Stimulated activated naive CD8-positive, alpha-beta T cell treated with anti-CD3 and anti-CD28 coated beads, Interleukin-15, Interleukin-2, amounts not matched to agents 100 U/mL and 50 U/mL, for 24 hours (primary cell): ENCODE results near the gene MCM6.
A peak's percentile ranks its signal among the peaks of the same experiment; 100 is the strongest.

Experiments used
- ATAC-seq: fragments of 150-1000 bp; cut with Tn5 transposase; one replicate; pipeline ENCODE4 v1.10.0; 2021
- DNase-seq: peaks from one replicate; pipeline ENCODE4 v3.0.0; 2021

Gene MCM6

DNA sequence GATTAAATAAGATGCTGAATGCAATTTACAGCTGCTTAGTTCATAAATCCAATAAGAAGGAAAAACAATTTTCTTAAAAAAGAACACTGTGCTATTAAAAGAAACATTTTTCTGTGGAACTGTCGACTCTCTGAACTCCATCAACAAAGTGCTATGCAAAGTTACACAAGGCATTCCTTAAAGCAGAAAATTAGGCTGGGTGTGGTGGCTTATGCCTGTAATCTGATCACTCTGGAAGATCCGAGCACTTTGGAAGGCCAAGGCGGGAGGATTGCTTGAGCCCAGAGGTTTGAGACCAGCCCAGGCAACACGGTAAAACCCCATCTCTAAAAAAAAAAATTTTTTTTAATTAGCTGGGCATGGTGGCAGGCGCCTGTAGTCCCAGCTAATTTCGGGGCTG is 13.0 kb downstream of the MCM6 start:
- ATAC-seq (no peak), DNase-seq (no peak)

DNA sequence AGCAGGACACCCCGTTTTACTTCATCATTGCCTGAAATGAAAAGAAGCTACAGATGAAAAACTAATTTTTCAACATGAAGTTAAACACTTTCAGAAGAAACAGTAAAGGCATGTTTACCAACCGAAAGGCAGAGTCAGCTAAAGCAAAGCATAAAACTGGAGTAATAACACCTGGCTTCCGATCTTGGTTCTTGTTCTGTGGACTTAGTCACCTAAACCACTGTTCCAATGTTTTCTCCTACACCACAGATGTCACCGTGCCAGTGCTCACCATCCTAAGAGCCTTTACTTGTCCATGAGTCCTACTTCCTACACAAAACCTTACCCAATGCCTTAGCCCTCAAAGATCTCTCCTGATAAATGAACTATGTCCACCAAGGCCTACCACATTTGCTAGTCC is 13.5 kb downstream of the MCM6 start:
- no peak for ATAC-seq
- no peak for DNase-seq

DNA sequence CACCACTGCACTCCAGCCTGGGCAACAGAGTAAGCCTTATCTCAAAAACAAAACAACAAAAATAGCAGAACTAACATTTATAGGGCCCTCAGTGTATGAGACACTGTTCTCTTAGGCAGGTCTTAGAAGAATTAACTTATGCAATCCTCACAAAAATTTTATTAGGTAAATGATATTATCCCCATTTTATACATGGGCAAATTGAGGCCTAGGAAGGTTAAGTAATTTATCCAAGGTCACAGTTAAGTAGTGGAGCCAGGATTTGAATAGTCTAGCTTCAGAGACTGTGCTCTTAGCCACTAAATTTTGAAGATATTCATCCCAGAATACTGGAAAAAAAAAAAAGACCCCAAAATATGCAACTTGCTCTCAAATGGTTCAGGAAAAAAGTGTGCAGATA is 22.8 kb downstream of the MCM6 start:
- ATAC-seq, result no peak

DNA sequence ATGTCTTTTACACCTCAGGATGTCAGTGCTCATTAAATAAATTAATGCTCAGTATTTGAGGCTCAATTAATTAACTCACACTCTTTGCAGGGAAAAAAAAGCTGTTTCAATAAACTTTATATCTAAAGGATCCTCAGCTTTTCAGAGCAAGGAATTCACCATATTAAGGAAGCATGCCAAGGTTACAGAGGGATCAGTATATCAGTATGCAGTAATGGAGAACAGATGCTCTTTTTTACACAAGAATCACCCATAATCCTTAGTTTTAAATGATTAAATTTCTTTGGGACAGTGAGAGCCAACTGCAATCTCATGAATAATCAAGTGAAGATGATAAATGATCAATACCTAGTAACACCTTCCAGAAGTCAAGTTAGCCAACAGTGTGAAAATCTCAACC is 24.4 kb downstream of the MCM6 start:
- DNase-seq (no peak), ATAC-seq (no peak)

More for the DNA sequence above, 22.8 kb downstream of the MCM6 start:
- DNase-seq, result no peak

DNA sequence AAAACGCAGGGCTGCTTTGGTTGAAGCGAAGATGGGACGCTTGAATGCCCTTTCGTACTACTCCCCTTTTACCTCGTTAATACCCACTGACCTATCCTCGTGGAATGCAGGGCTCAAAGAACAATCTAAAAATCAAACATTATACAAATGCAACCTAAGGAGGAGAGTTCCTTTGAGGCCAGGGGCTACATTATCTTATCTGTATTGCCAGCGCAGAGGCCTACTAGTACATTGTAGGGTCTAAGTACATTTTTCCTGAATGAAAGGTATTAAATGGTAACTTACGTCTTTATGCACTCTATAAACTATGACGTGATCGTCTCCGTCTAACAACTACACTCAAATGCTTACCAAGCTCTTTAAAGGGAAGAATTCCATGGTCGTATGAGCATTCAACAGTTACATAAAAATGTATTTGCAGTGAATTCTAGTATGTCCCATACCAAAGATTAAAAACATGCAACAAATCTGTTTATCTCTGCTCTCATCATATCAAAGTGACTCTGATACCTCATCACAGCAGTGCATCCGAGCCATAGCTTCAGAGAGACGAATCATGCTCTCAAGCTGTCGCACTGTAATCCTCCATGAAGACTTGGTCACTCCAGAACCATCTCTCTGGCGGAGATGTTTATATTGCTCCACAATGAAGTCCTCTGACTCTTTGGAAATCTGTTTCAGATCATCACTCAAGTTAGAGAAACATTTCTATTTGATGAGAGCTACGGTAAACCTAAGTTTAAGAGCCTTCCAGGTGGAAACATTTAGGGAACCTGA is 25.2 kb downstream of the MCM6 start:
- ATAC-seq (no peak), DNase-seq (no peak)

DNA sequence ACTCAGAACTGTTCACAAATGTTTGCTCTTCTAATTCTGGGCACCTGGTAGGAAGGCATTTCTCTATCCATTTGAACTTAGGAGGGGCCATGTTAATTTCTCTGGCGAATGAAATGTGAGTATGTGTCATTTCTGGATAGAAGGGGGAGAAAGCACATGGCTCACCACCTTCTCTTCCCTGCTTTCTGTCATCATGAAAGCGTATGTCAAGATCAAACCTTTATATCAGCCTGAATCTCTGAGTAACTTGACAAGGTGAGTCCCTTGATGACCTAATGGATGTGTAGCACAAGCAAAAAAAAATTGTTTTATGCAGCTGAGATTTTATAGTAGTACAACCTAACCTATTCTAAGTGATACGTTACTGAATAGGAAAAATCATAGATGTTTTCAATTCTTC is 27.2 kb downstream of the MCM6 start:
- ATAC-seq (no peak), DNase-seq (no peak)

DNA sequence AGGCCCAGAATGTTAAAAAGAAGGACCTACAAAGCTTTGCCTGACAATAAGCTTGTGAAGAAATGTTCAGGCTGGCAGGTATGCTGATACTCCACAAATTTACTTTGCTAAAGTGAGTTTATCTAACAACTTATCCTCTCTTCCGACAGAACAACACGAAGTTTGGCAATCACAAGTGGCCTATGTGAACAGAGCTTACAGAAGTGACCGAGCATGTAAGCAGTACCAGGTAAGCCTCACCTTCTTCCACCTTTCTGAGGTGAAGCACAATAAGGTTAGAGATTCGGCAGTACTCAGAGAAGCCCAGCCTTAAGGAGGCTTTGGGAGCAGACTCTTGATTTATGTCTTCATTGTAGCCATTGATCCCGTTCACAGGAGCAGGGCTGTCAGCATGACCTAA is 30.2 kb downstream of the MCM6 start:
- ATAC-seq, result no peak

DNA sequence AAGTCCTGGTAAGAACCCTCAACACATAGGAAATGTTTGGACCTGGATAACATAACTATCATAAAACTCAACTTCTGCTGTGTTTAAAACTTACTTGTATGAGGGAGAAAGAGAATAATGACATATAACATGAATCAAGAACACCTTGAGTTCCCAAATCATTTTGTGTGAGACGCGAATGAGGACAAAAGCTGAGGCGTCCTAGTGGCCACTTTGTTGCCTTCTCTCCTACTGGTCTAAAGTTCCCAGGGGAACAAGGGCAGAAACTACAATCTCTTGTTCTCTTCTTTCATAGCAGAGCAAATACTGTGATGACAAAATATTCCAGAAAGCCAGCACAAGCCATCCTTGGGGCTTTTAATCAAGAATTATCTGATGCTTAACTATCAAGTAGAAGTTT is 31.0 kb downstream of the MCM6 start:
- ATAC-seq, result no peak
- DNase-seq, result no peak

More for the DNA sequence above, 30.2 kb downstream of the MCM6 start:
- DNase-seq, result no peak

DNA sequence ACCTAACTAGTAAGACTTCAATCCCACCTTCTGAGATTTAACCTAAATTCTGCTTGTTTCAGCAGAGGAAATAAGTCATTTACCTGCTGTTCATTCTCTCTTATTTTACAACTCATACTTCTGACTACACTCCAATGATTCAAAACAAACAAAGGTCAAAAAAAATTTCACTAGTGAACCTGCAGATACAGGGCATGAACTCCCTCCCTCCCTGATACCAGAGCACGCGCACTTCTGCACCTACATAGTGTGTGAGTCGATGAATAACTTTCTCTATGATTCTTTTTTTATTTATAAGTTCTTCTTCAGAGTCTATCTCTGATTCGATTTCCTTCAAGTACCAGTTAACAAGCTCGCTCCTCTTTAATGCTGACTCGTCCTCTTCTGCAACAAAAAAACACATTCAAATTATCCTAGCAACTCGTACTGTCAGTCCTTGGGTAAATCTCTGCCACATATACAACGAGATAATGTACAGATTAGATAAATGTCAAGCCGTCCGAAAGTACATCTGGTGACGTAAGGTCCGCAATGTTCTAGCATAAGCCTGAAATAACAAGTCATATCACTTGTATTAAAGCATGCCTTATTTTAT is 31.8 kb downstream of the MCM6 start:
- ATAC-seq (no peak), DNase-seq (no peak)

DNA sequence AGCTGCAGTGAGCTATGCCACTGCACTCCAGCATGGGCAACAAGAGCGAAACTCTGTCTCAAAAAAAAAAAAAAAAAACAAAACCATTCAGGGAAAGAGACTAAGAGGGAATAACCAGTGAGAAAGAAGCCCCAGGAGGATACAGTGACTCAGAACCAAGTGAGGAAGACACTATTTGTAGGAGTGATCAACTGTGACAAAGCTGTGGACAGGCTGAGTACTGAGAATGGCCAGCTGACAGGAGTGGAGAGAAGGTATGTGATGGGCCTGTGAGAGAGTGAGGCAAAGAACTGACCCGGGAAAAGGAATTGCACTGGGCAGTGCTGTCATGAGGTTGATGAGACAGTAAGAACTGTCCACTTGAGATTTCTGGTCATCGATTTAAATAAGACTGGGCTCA is 32.6 kb downstream of the MCM6 start:
- ATAC-seq (no peak), DNase-seq (no peak)

DNA sequence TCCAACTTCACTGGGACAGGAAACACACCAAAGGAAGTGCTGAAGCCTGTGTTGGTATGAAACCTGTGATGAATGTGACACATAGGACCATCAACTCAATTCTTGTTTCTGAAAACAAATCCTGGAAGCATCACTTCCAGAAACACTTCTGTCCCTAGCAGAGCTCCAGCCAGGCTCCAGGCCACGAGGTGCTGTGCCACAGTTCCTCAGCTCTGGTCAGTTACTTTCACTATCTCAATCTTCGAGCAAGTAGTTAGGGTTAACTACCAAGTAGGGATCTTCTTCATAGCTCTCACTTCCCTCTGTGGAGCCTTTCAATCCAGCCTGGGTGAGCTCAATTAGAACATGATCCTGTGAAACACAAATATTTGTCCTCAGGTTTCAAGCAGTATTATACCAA is 35.6 kb downstream of the MCM6 start:
- DNase-seq (no peak), ATAC-seq (peak; percentile 40)

DNA sequence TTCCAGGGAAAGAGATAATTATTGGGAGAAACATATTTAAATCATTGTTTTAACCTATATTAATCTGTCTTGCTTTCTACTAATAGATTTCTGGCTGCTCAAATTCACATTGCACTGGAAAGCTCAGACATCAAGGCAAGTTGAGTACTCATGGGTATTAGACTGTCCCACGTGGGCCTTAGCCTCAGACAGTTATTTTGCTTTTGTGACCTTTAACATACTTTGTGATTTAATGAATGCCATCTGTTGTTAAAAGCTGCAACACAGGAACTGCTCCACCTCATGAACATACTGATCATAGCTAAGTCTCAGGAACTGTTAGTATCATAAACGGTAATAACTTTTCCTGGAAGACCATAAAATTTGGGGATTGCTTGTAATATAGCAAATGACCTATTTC is 36.5 kb downstream of the MCM6 start:
- DNase-seq (no peak), ATAC-seq (no peak)

DNA sequence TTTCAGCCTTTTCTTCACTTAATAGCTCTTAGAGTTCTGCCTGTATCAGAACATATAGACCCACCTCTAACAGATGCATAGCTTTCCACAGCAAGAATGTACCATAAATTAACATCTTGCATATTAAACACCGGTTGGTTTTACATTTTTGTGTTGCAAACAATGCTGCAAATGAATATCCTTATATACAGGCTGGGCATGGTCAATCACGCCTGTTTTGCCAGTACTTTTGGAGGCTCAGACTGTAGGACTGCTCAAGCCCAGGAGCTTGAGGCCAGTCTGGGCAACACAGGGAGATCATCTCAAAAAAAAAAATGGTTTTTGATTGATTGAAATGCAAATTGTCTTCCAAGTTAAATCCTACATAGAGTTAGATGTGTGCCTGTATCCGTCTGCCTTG is 37.7 kb downstream of the MCM6 start:
- ATAC-seq (no peak), DNase-seq (no peak)

DNA sequence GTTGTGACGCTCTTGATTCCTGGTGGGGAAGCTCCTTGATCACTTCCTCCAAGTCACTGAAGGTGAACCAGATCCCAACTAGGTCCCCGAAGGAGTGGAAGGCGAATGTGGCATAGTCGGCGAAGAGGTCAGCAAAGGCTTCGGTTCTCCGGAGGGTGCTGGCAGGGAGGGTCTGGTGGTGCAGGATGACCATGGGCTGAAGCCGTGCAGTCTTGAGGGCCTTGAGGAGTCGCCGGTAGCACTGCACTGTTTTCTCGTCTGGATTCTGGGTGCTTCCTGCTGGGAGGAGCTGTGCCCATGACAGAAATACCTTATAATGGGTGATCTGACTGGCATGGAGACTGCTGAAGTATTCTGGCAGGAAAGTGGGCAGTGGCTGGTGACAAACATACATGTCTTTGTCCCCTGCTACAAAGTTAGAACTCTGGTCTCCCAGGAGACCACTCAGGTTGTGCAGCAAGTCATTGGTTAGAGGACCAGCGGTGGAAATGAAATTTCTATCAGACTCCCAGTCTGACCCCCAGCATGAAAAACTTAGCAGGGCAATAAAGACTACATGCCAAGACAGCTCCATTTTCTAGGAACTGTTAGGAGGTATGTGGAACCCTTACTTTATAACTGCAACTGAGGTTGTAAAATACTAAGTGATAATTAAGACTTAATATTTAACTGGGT is 39.5 kb downstream of the MCM6 start, which contains the start of gene LCT:
TSS of gene LCT (minus strand) at position 589 of the 675 bp plus-strand sequence. CDS start at position 574, 15 bp downstream.
- ATAC-seq (no peak), DNase-seq (no peak)

DNA sequence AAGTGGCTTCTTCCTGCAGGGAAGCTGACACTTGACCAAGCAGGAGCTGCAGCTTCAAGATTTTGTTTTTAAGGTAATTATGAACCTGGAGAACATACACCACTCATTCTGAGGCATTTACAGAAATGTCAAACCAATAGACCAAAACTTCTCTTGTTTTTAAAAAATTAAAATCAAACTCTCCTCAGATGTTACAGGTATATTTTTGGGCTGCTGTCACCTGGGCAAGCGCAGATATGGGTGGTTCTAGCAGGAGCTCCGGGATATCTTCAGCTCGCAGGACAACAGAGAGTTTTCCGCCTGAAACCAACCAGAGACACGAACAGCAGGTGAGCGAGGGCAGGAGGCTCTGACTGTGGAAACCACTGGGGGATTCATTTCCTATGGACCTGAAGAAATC is 43.4 kb downstream of the MCM6 start:
- ATAC-seq (no peak), DNase-seq (no peak)

DNA sequence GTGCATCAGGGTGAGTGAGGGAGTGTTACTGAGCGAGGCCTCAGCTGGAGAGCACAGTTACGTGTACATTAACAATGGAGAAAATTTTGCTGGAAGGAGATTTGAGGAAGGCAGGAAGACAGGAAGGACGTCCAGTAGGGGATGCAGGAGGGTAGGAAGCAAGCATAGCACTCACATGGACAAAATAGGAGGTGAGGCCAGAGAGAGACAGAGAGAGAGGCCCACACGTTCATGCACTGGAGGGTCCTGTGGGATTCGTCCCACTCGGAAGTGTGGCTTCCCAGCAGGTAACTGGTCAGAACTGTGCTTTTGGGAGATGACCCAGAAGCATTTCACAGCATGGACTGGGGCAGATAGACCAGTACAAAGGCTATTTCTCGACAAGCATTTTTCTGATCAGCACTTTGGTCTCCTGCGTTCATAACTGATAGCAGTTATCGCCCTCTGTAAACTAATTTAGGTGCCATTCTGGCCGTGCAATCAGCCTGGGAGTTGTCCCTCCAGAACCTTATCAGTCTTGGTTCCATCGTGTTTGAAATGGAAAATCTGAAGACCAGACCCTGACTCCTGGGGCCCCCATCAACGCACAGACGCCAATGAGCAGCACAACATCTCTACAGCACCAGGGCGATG is 44.9 kb downstream of the MCM6 start:
- no peak for ATAC-seq
- no peak for DNase-seq

DNA sequence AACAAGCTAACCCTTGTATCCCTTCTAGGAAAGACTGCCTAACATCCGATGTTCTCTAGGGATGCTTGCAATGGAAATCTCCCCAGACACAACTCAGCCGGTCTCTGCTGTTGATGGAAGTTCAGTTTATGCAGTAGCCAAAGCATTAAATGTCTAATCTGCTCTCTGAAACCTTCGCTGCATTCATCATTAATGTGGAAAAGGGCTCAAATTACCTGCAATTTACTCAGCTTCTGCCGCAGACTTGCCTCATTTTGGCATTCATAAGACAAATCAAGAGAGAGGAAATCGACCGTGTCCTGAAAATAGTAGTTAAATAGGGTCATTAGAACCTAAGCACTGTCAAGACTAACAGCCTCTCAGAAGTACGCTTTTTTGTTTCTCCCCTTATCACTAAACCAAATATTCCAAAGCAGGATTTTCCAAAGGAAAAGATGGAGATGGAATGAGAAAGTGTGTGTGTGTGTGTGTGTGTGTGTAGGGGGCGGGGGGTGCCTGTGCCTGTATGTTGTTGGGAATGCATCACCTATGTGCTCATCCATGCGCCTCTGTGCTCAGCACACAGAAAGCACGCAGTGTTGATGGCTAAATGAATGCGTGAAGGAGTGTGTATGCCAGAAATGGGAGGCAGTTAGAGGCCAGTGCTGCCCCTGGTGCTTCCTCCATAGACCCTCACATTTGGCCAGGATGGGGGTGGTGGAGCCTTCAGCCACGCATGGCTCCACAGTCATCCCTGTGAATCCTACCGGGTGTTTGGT is 46.7 kb downstream of the MCM6 start:
- ATAC-seq (no peak), DNase-seq (no peak)

DNA sequence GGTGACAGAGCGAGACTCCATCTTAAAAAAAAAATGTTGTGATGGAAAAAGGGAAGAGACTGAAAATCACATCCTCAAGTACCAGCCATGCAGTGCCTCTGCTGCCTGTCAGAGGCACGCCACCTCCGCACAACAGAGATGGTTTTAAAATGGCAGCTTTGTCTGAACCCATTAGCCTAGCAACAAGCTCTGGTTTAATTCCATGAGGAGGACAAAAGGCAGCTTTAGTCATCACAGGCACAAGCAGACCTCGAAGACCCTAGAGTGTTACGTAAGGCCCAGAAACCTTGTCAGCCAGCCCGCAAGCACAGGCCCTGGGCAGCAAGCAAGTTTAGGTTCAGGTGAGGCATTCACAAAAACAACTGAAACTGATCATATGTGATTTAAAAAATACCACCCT is 49.7 kb downstream of the MCM6 start:
- DNase-seq (no peak), ATAC-seq (no peak)

DNA sequence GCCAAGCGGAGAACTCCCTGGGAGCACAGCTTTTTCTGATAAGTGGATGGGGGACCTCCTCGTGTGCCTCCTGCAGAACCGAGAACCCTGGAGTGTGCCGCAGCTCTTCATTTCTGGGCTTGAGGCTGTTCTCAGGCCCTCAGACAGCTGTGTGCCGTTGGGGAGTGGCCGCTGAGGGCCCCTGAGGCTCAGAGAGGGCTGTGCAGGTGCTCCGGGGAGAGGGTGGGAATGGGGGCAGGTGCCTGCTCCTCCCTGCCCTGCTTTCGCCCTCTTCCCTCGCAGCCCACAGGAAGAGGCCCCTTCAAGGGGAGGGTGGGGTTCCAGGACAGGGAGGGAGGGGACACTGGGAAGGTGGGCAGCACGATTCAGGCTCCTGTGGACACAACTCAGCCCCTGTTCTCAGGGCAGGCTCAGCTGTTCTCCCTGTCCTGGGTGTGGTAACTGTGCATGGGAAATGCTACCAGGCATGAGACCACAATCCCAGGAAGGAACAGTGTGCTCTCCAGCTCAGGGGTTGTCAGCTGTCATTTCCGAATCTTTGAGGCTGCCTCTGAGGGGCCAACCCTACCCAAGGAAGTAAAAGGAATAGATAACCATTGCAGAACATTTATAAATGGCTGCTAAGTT is 50.6 kb downstream of the MCM6 start:
- DNase-seq (no peak), ATAC-seq (no peak)

DNA sequence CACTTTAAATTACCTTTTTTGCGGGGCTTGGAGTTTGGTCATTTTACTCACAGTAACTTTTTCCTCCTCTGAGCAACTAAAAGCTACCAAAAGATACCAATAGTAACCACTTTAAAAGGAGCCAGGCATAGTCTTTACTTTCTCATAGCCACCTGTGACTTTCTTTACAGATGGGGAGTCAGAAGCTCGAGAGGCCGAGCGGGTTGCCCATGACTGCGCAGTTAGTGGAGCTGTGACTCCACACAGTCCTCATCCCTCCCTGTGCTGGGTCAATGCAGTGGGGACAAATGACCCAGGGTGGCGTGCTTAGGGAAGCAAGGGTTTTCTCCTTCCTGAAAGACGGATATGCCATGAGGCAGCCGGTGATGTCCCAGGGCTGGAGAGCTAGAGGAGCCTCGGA is 51.1 kb downstream of the MCM6 start:
- DNase-seq (no peak), ATAC-seq (no peak)

DNA sequence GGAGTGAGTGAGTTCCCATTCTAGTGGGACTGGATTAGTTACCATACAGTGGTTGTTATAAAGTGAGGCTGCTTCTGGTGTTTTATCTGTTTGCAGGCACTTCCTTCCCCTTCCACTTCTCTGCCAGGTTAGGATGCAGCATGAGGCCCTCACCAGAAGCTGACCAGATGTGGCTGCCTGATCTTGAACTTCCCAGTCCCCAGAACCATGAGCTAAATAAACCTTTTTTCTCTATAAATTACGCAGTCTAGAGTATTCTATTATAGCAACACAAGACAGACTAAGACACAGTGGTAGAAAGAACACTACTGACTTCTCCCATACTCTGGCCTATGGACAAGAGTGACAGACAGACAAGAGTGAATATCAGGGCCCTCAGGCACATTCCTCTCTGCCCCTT is 53.4 kb downstream of the MCM6 start:
- no peak for ATAC-seq
- no peak for DNase-seq

DNA sequence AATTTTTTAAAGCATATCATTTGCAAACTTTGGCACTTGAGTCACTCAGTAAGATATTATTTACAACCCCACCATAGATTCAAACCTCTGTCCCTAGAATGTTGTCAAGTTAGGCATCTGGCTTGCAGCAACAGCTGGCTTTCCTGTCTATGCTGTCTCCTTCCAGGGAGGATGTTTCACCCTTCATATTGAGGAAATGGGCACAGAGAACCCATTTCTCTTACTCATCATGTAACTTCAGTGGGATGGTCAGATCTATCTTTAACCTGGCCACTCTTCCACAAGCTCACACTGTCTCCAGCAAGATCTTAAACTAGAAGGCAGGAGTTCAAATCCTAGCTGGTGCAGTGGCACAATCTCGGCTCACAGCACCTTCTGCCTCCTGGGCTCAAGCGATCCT is 55.1 kb downstream of the MCM6 start:
- ATAC-seq (no peak), DNase-seq (no peak)
